HG02798 (cell line): ENCODE measurements around the gene RNU7-1.

Experiments used
- ATAC-seq: cut with Tn5 transposase; IDR thresholded peaks from one replicate; pipeline ENCODE4 v1.9.1; 2021; ENCODE audit warnings: mild to moderate bottlenecking; ENCODE audit not compliant: unreplicated experiment, poor library complexity

Gene RNU7-1

GRCh38 chr12:6952121-6952862 is 8.7 kb downstream of the RNU7-1 start:
- no peak for ATAC-seq

- ATAC-seq = no peak
These were observed 9.3 kb downstream of the RNU7-1 start for GRCh38 chr12:6952863-6953441.

- ATAC-seq = peak; percentile 48
These were observed 10.1 kb downstream of the RNU7-1 start for GRCh38 chr12:6953442-6954315.

- no peak for ATAC-seq
These were observed 10.9 kb downstream of the RNU7-1 start for GRCh38 chr12:6954316-6955107.

- ATAC-seq = no peak
These were observed 11.7 kb downstream of the RNU7-1 start for GRCh38 chr12:6955108-6956020.

GRCh38 chr12:6956021-6956727 is 12.6 kb downstream of the RNU7-1 start:
- no peak for ATAC-seq

- ATAC-seq = no peak
These were observed 13.6 kb downstream of the RNU7-1 start for GRCh38 chr12:6957151-6957701.

GRCh38 chr12:6957741-6958608 is 14.4 kb downstream of the RNU7-1 start:
- no peak for ATAC-seq

- ATAC-seq = no peak
These were observed 15.0 kb downstream of the RNU7-1 start for GRCh38 chr12:6958609-6959057.

GRCh38 chr12:6959058-6959804 is 15.6 kb downstream of the RNU7-1 start:
- peak; percentile 57 for ATAC-seq

GRCh38 chr12:6959805-6960592 is 16.4 kb downstream of the RNU7-1 start:
- no peak for ATAC-seq

GRCh38 chr12:6960593-6961277 is 17.1 kb downstream of the RNU7-1 start:
- no peak for ATAC-seq

GRCh38 chr12:6961278-6961694 is 17.7 kb downstream of the RNU7-1 start:
- peak; percentile 32 for ATAC-seq

- peak; percentile 10 for ATAC-seq
These were observed 18.2 kb downstream of the RNU7-1 start for GRCh38 chr12:6961695-6962284.
